Suppressor macrophage treated with lipopolysaccharide for 4 hours (primary cell): ENCODE data around the gene KIF12.
A peak's percentile ranks its signal among the peaks of the same experiment; 100 is the strongest.

Source experiments
- DNase-seq: peaks from one replicate; pipeline ENCODE4 v3.0.0-alpha.2; 2020

The KIF12 gene

DNA sequence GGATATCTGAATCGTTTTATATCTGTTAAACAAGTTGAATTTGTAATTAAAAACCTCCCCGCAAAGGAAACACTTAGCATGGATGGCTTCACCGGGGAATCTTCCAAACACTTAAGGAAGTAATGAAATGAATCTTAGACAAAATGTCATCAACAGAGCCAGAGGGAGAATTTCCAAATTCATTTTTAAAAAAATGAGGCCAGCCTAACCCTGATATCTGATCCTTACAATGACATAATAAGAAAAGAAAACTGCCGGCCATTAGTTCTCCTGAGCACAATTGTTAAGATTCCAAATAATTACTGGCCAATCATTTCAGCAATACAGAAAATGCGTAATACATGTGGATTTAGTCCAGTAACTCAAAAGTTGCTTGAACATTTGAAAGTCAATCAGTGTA lies 6.1 kb upstream of the KIF12 start:
- DNase-seq: no peak

DNA sequence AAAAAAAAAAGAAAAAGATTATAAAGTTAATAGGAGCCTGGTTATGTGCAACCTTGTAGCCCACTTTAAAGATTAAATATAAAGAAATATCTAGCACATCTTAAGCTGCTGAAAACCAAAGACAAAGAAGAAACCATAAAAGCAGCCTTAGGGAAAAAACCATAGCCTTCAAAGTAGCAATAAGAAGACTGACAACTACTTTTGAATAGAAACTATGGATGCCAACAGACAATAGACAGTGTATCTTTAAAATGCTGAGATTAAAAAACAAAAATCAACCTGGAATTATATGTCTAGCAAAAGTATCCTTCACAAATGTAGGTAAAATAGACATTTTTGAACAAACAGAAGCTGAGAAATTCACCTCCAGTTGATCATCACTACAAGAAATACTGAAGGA lies 3.4 kb upstream of the KIF12 start:
- no peak for DNase-seq

DNA sequence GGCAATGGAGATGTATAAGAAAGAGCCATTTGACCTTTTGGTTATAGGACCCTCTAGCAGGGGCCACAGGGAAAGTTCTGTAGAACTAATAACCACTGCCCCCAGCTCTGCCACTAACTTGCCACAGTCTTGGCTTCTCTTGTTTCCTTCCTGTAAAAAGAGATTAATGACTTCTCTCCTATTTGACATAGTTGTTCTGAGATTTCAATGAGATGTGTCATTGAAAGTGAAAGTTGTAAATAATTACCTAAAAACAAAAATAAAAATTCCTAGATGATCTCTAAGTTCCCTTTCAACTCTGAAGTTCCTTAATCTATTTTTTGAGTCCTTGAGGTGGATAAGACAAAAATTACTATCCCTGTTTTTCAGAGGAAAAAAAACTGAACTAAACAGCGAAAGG lies 1.4 kb upstream of the KIF12 start:
- no peak for DNase-seq

GRCh38 chr9:114099669-114100270 lies 678 bp upstream of the KIF12 start:
- no peak for DNase-seq

- peak; percentile 35 for DNase-seq
These were observed 814 bp downstream of the KIF12 start for GRCh38 chr9:114098021-114098935.

GRCh38 chr9:114097613-114098020 lies 1.5 kb downstream of the KIF12 start:
- DNase-seq: no peak

- no peak for DNase-seq
These were observed 2.1 kb downstream of the KIF12 start for GRCh38 chr9:114096866-114097612.

GRCh38 chr9:114096041-114096511 lies 3.0 kb downstream of the KIF12 start:
- no peak for DNase-seq

GRCh38 chr9:114094971-114095370 lies 4.1 kb downstream of the KIF12 start:
- no peak for DNase-seq

GRCh38 chr9:114093761-114094505 lies 5.2 kb downstream of the KIF12 start:
- DNase-seq: no peak

GRCh38 chr9:114093031-114093471 lies 6.0 kb downstream of the KIF12 start:
- DNase-seq: no peak

DNA sequence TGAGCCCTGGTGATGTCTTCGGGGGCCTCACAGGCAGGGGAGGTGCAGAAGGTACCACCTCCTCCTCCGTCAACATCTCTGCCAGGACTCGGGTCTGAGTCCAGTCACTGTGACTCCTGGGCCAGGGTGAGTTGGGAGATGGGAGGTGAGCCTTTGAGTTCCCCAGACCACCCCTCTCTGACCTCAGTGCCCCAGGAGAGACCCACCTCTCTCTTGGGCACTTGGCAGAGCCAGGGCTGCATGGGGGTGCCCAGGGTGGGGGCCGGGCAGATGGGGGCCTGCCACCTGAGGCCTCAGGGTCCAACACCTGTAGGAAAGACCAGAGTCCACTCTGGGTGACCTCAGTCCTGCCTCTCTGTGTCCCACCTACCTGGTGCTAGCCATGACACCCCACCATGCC lies 6.8 kb downstream of the KIF12 start:
- no peak for DNase-seq

GRCh38 chr9:114091711-114092110 lies 7.4 kb downstream of the KIF12 start:
- DNase-seq: no peak

DNA sequence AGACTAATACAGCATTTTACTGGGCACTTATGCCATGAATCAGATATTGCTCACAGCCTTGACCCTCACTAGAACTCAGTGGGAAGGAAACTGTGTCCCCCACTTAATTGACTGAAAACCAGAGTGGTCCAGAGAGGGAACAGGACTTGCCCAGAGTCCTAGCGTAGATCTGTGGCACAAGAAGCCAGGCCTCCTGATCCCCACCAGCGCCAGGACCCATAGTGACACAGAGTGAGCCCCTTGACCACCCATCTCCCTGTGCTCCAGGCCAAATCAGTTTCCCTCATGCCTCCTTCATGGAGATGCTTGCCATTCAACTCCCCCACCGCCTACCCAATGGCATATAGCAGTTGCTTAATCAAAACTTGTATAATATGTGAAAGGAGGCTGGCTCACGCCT lies 8.3 kb downstream of the KIF12 start:
- DNase-seq: no peak

GRCh38 chr9:114089206-114089840 lies 9.8 kb downstream of the KIF12 start:
- no peak for DNase-seq

GRCh38 chr9:114088571-114089170 lies 10.4 kb downstream of the KIF12 start:
- DNase-seq: no peak

DNA sequence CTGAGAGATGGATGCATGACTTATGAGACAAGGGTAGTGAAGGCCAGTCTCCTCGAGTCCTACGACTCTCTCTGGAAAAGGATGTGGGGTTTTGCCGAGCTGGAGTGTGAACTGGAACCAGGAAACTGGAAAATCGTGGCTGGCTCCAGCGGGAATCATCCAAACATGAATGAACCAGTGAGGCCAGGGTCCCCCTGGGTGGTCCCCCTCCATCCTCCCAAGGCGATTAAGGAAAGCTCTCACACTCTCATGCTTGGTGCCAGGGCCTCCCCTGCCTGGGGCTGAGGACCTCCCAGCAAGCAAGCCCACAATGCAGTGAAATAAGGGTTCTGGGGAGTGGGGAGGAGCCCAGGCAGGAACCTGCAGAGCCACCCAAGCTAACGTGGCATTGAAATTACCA lies 11.4 kb downstream of the KIF12 start:
- no peak for DNase-seq

GRCh38 chr9:114086607-114087006 lies 12.5 kb downstream of the KIF12 start:
- DNase-seq: no peak

- no peak for DNase-seq
These were observed 13.1 kb downstream of the KIF12 start for GRCh38 chr9:114086009-114086408.

- DNase-seq: no peak
These were observed 13.7 kb downstream of the KIF12 start for GRCh38 chr9:114085387-114085789.

DNA sequence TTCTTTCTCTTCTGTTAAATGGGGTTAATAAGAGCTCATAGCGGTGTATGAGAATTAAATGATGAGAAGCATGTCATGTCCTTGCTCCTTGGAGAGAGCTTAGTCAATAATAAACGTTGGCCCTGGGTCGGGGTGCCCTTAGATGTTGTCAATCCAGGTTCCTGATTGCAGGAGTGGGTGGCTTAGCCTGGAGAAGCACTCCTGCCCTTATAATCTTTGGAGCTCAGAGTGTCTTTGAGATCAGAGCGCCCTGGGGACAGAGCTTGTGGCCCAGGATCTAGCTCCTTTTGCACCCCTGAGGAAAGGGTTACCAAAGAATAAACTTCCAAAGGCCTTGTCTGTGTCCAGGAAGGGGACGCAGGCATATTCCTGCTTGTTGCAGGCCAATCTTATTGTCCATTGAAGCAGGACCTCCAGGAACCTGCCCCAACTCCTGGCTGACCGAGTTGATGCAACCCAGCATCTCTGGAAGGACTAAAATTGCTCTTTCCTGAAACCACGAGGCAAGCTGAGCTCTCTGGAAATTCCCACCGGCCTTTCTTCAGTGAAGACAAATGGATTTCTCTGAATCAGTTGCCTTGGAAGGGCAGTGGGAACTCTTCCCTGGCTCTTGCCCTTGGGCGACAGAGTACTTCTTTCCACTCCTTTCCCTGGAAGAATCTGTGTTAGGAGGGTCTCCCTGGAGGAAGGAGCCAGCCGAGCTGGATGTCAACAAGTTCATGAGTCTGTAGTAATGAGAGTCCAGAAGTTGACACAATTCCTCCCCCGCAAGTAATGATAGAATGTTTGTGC lies 14.6 kb downstream of the KIF12 start:
- DNase-seq: no peak
